Parathyroid adenoma (tissue), 2 donors: Measurements from ENCODE around the gene PTX3.

Experiments used
- H2AFZ ChIP-seq: fragments of 300-600 bp; sonication (generic); one replicate; pipeline ENCODE4 v1.7.0; 2017; ENCODE audit warnings: antibody characterized with exemption, mild to moderate bottlenecking
- H3K27ac ChIP-seq: fragments of 300-600 bp; sonication (generic); one replicate; pipeline ENCODE4 v1.7.0; 2017
- H3K27me3 ChIP-seq: fragments of 300-600 bp; sonication (generic); one replicate; pipeline ENCODE4 v1.7.0; 2017; ENCODE audit warnings: low read length; ENCODE audit not compliant: control insufficient read depth, insufficient read depth
- H3K36me3 ChIP-seq: fragments of 300-600 bp; sonication (generic); one replicate; pipeline ENCODE4 v1.7.0; 2017; ENCODE audit warnings: low read length; ENCODE audit not compliant: control insufficient read depth, insufficient read depth
- H3K4me1 ChIP-seq: fragments of 300-600 bp; sonication (generic); one replicate; pipeline ENCODE4 v1.7.0; 2017; ENCODE audit warnings: control low read depth
- H3K4me2 ChIP-seq: fragments of 300-600 bp; sonication (generic); one replicate; pipeline ENCODE4 v1.7.0; 2017; ENCODE audit warnings: low read length
- H3K4me3 ChIP-seq: fragments of 300-600 bp; sonication (generic); one replicate; pipeline ENCODE4 v1.7.0; 2017; ENCODE audit warnings: low read depth, low read length
- H3K79me2 ChIP-seq: fragments of 300-600 bp; sonication (generic); one replicate; pipeline ENCODE4 v1.7.0; 2017; ENCODE audit warnings: control low read depth
- H3K9ac ChIP-seq: fragments of 300-600 bp; sonication (generic); one replicate; pipeline ENCODE4 v1.7.0; 2017; ENCODE audit warnings: mild to moderate bottlenecking
- H3K9me3 ChIP-seq: fragments of 300-600 bp; sonication (generic); one replicate; pipeline ENCODE4 v1.7.0; 2017; ENCODE audit warnings: low read length; ENCODE audit not compliant: control insufficient read depth
- CTCF ChIP-seq: fragments of 300-600 bp; sonication (generic); IDR thresholded peaks from one replicate; pipeline ENCODE4 v1.7.0; 2017; ENCODE audit warnings: antibody characterized with exemption, mild to moderate bottlenecking
- donor health status: primary hyperparathyroidism.

Gene PTX3

GRCh38 chr3:157452097-157452496 lies 15.4 kb downstream of the PTX3 start:
- no peak overlapping the region for H3K4me2 ChIP-seq
- no peaks in the 10 kb centered on the region for H3K4me1 ChIP-seq
- H3K27ac ChIP-seq, result no peak overlapping the region
- H3K36me3 ChIP-seq, result no peaks in the 10 kb centered on the region
- H2AFZ ChIP-seq, result no peak overlapping the region
- no peaks in the 10 kb centered on the region for H3K27me3 ChIP-seq
- no peaks in the 10 kb centered on the region for H3K79me2 ChIP-seq
- H3K9me3 ChIP-seq, result no peaks in the 10 kb centered on the region
- no peak overlapping the region for H3K9ac ChIP-seq
- H3K4me3 ChIP-seq, result no peak overlapping the region
- no peak for TF ChIP-seq CTCF

- Histone ChIP-seq H3K4me3 (no peak overlapping the region), H3K4me2 (no peak overlapping the region), H3K9ac (no peak overlapping the region), H2AFZ (no peak overlapping the region), H3K27me3 (no peaks in the 10 kb centered on the region), H3K4me1 (no peaks in the 10 kb centered on the region), H3K9me3 (no peaks in the 10 kb centered on the region), H3K36me3 (no peaks in the 10 kb centered on the region), H3K27ac (no peak overlapping the region), H3K79me2 (no peaks in the 10 kb centered on the region)
- no peak for TF ChIP-seq CTCF
Measured at GRCh38 chr3:157453824-157454223, 17.2 kb downstream of the PTX3 start.

- Histone ChIP-seq H3K79me2 (no peaks in the 10 kb centered on the region), H3K9ac (no peak overlapping the region), H3K36me3 (no peaks in the 10 kb centered on the region), H3K9me3 (no peaks in the 10 kb centered on the region), H3K27me3 (no peaks in the 10 kb centered on the region), H3K4me2 (no peak overlapping the region), H3K4me3 (no peak overlapping the region), H2AFZ (no peak overlapping the region), H3K27ac (no peak overlapping the region), H3K4me1 (no peaks in the 10 kb centered on the region)
- no peak for TF ChIP-seq CTCF
Measured at GRCh38 chr3:157459706-157460105, 23.1 kb downstream of the PTX3 start.

- no peaks in the 10 kb centered on the region for H3K27me3 ChIP-seq
- no peak for TF ChIP-seq CTCF
- no peaks in the 10 kb centered on the region for H3K9me3 ChIP-seq
- no peaks in the 10 kb centered on the region for H3K36me3 ChIP-seq
- H3K4me3 ChIP-seq, result no peak overlapping the region
- H3K9ac ChIP-seq, result no peak overlapping the region
- H3K27ac ChIP-seq, result no peak overlapping the region
- no peak overlapping the region for H3K4me2 ChIP-seq
- H3K4me1 ChIP-seq, result no peaks in the 10 kb centered on the region
- no peaks in the 10 kb centered on the region for H3K79me2 ChIP-seq
- no peak overlapping the region for H2AFZ ChIP-seq
Measured at GRCh38 chr3:157460253-157460652, 23.6 kb downstream of the PTX3 start.

GRCh38 chr3:157463816-157464215 lies 27.2 kb downstream of the PTX3 start:
- H3K27ac ChIP-seq, result no peak overlapping the region
- no peak overlapping the region for H3K9ac ChIP-seq
- no peaks in the 10 kb centered on the region for H3K9me3 ChIP-seq
- TF ChIP-seq CTCF, result no peak
- no peaks in the 10 kb centered on the region for H3K36me3 ChIP-seq
- H3K4me1 ChIP-seq, result no peaks in the 10 kb centered on the region
- no peak overlapping the region for H3K4me2 ChIP-seq
- H3K27me3 ChIP-seq, result no peaks in the 10 kb centered on the region
- H3K4me3 ChIP-seq, result no peak overlapping the region
- H3K79me2 ChIP-seq, result no peaks in the 10 kb centered on the region
- H2AFZ ChIP-seq, result no peak overlapping the region
